ENCODE data around the gene SPESP1.

GRCh38 chr15:68939501-68939900 lies 9.2 kb downstream of the SPESP1 start:
- TF ChIP-seq CTCF (IDR thresholded peaks at IDR 0.05; ENCODE audit: low read depth, low read length, missing input control) (no peak), TAF1 (conservative IDR thresholded peaks at IDR 0.05) (no peak), YY1 (IDR thresholded peaks at IDR 0.05) (no peak)

Data from liver (tissue), 3 donors.